Measurements from ENCODE around the gene UPK3BL2. TPM values are rescaled to one million over a fixed set of nuclear protein-coding genes. Genes with fewer than 3 reads are reported as not detected.
"Not testable (repeated sequence)": the region's sequence is repeated elsewhere in the genome, so short reads cannot be mapped to it uniquely, and the experiment has no call there.

Gene UPK3BL2
- total and polyA plus RNA-seq, 2 of the 4 experiments (the other 2 are of a cell fraction): 0.18 to 5.7 TPM

GRCh38 chr7:102498321-102498720, 45.2 kb downstream of the UPK3BL2 start:
- WGBS, 2 experiments (ENCODE audit: extremely low coverage in 2 of 2, insufficient read length in 1 of 2): 80% methylated on average over 2 of the region's 16 CpGs; no CpG with 5 or more reads in 1 of the 2 experiments
- dilution Hi-C loops (cut with HindIII; ENCODE audit: low sequenced_read_pairs, unreplicated experiment): not testable (repeated sequence)

GRCh38 chr7:102497308-102497707, 46.2 kb downstream of the UPK3BL2 start:
- H3K18ac ChIP-seq (ENCODE audit: low read depth, low read length); H3K9ac ChIP-seq (ENCODE audit: low read depth, low read length); H4K8ac ChIP-seq (ENCODE audit: low read depth in 2 of 2, low read length in 2 of 2); CTCF ChIA-PET; H2BK20ac ChIP-seq (ENCODE audit: low read depth, low read length); POLR2A ChIA-PET (ENCODE audit: unreplicated experiment); H3K4me1 ChIP-seq (ENCODE audit: control insufficient read depth, insufficient read depth, low read length); H3K4me3 ChIP-seq (ENCODE audit: insufficient read depth, low read depth, low read length); H2BK120ac ChIP-seq (ENCODE audit: low read depth, low read length); BruUV-seq (replicated peaks); H3K9me1 ChIP-seq (ENCODE audit: insufficient read depth, low read length); dilution Hi-C loops (cut with HindIII; ENCODE audit: low sequenced_read_pairs, unreplicated experiment); H4K5ac ChIP-seq (ENCODE audit: low read depth, low read length); H2AK5ac ChIP-seq (ENCODE audit: low read depth, low read length); H3K27ac ChIP-seq (ENCODE audit: insufficient read depth, low read length); DNase-seq; H3K36me3 ChIP-seq (ENCODE audit: control insufficient read depth, insufficient read depth, low read length); H3K23ac ChIP-seq (ENCODE audit: low read depth, low read length); H3K4ac ChIP-seq (ENCODE audit: low read depth, low read length); H3K14ac ChIP-seq (replicated peaks; ENCODE audit: low read depth, low read length); H3K79me1 ChIP-seq (ENCODE audit: low read depth in 1 of 2, low read length in 2 of 2); H3K27me3 ChIP-seq (ENCODE audit: control insufficient read depth, insufficient read depth, low read length); H3K4me2 ChIP-seq (ENCODE audit: low read depth, low read length); H2AK9ac ChIP-seq (replicated peaks; ENCODE audit: low read depth, low read length, poor library complexity); H2BK15ac ChIP-seq (ENCODE audit: low read depth, low read length); ATAC-seq (ENCODE audit: low read depth); H3K9me3 ChIP-seq (ENCODE audit: control insufficient read depth, insufficient read depth, low read length); H2AFZ ChIP-seq (replicated peaks; ENCODE audit: low read length, poor library complexity); H2BK5ac ChIP-seq (ENCODE audit: low read depth, low read length, poor library complexity, severe bottlenecking); H4K91ac ChIP-seq (ENCODE audit: insufficient read depth, low read depth, low read length); H4K20me1 ChIP-seq (ENCODE audit: insufficient read depth, low read length); H3K56ac ChIP-seq (ENCODE audit: extremely low read depth, insufficient read depth, low read length); intact Hi-C loops (cut with micrococcal nuclease); in situ Hi-C loops (cut with MboI; ENCODE audit: low sequenced_read_pairs): not testable (repeated sequence)
- no CpG with 5 or more reads among the region's 5 CpGs for WGBS, 2 experiments (ENCODE audit: extremely low coverage in 2 of 2, insufficient read length in 1 of 2)

More at GRCh38 chr7:102498321-102498720, 45.2 kb downstream of the UPK3BL2 start:
- intact Hi-C loops (cut with micrococcal nuclease); H4K5ac ChIP-seq (ENCODE audit: low read depth, low read length); DNase-seq; H4K8ac ChIP-seq (ENCODE audit: low read depth in 2 of 2, low read length in 2 of 2); H3K4me3 ChIP-seq (ENCODE audit: insufficient read depth, low read depth, low read length); H3K27ac ChIP-seq (ENCODE audit: insufficient read depth, low read length); in situ Hi-C loops (cut with MboI; ENCODE audit: low sequenced_read_pairs); H3K4me2 ChIP-seq (ENCODE audit: low read depth, low read length); H3K56ac ChIP-seq (ENCODE audit: extremely low read depth, insufficient read depth, low read length); H2BK20ac ChIP-seq (ENCODE audit: low read depth, low read length); H3K9me3 ChIP-seq (ENCODE audit: control insufficient read depth, insufficient read depth, low read length); H3K14ac ChIP-seq (replicated peaks; ENCODE audit: low read depth, low read length); H3K79me1 ChIP-seq (ENCODE audit: low read depth in 1 of 2, low read length in 2 of 2); H2AFZ ChIP-seq (replicated peaks; ENCODE audit: low read length, poor library complexity); H2AK9ac ChIP-seq (replicated peaks; ENCODE audit: low read depth, low read length, poor library complexity); H3K9me1 ChIP-seq (ENCODE audit: insufficient read depth, low read length); H4K20me1 ChIP-seq (ENCODE audit: insufficient read depth, low read length); ATAC-seq (ENCODE audit: low read depth); H3K27me3 ChIP-seq (ENCODE audit: control insufficient read depth, insufficient read depth, low read length); H3K4me1 ChIP-seq (ENCODE audit: control insufficient read depth, insufficient read depth, low read length); H3K36me3 ChIP-seq (ENCODE audit: control insufficient read depth, insufficient read depth, low read length); H2BK15ac ChIP-seq (ENCODE audit: low read depth, low read length); H2BK5ac ChIP-seq (ENCODE audit: low read depth, low read length, poor library complexity, severe bottlenecking); H3K4ac ChIP-seq (ENCODE audit: low read depth, low read length); H3K18ac ChIP-seq (ENCODE audit: low read depth, low read length); POLR2A ChIA-PET (ENCODE audit: unreplicated experiment); H3K9ac ChIP-seq (ENCODE audit: low read depth, low read length); CTCF ChIA-PET; BruUV-seq (replicated peaks); H2AK5ac ChIP-seq (ENCODE audit: low read depth, low read length); H4K91ac ChIP-seq (ENCODE audit: insufficient read depth, low read depth, low read length); H3K23ac ChIP-seq (ENCODE audit: low read depth, low read length); H2BK120ac ChIP-seq (ENCODE audit: low read depth, low read length): not testable (repeated sequence)
